Measurements from ENCODE around the gene ALKBH1.

- TF ChIP-seq CTCF (conservative IDR thresholded peaks at IDR 0.05 in 1 of 2, IDR thresholded peaks at IDR 0.05 in 1 of 2; ENCODE audit: low read depth in 1 of 2, low read length in 2 of 2) (no peak), EZH2 (IDR thresholded peaks at IDR 0.05; ENCODE audit: low read length, missing control alignments) (no peak)
Measured at GRCh38 chr14:77642407-77642806, 65.4 kb downstream of the ALKBH1 start.
